Central memory CD8-positive, alpha-beta T cell (primary cell): Measurements from ENCODE around the gene CADM1.

Experiments
- ATAC-seq: fragments of 150-1000 bp; cut with Tn5 transposase; replicated peaks from 2 replicates; pipeline ENCODE4 v1.10.0; 2022; ENCODE audit warnings: mild to moderate bottlenecking, moderate FRiP score, moderate number of reproducible peaks; ENCODE audit not compliant: poor library complexity, severe bottlenecking; ENCODE audit errors: extremely low read depth
- DNase-seq, 2 donors: peaks; one replicate each; pipeline ENCODE4 v3.0.0; 2021; ENCODE audit warnings: low spot score in 2 of 2
- H3K27ac Mint-ChIP-seq: one replicate; pipeline ENCODE4 v1.8.0; 2022; ENCODE audit warnings: low read depth, mild to moderate bottlenecking, moderate library complexity, mixed read lengths
- H3K27me3 Mint-ChIP-seq: one replicate; pipeline ENCODE4 v1.8.0; 2022; ENCODE audit warnings: mixed read lengths
- H3K36me3 Mint-ChIP-seq: one replicate; pipeline ENCODE4 v1.8.0; 2022; ENCODE audit warnings: mild to moderate bottlenecking, moderate library complexity, mixed read lengths; ENCODE audit not compliant: insufficient read depth
- H3K4me1 Mint-ChIP-seq: one replicate; pipeline ENCODE4 v1.8.0; 2022; ENCODE audit warnings: mixed read lengths
- H3K4me3 Mint-ChIP-seq: one replicate; pipeline ENCODE4 v1.8.0; 2022; ENCODE audit warnings: mild to moderate bottlenecking, moderate library complexity, mixed read lengths
- H3K9me3 Mint-ChIP-seq: one replicate; pipeline ENCODE4 v1.8.0; 2022; ENCODE audit warnings: mixed read lengths

CADM1 gene

GRCh38 chr11:115159207-115159606 is 345.0 kb downstream of the CADM1 start:
- H3K27ac Mint-ChIP-seq: no peak overlapping the region
- no peak for DNase-seq
- no peaks in the 10 kb centered on the region for H3K4me1 Mint-ChIP-seq
- no peak for ATAC-seq
- no peak overlapping the region for H3K4me3 Mint-ChIP-seq
- H3K36me3 Mint-ChIP-seq: no peaks in the 10 kb centered on the region
- H3K9me3 Mint-ChIP-seq: no peaks in the 10 kb centered on the region
- H3K27me3 Mint-ChIP-seq: peaks cover 21% of the 10 kb centered on the region

GRCh38 chr11:115158053-115158452 is 346.2 kb downstream of the CADM1 start:
- no peak for DNase-seq
- no peak for ATAC-seq
- Mint-ChIP-seq H3K4me1 (no peaks in the 10 kb centered on the region), H3K27ac (no peak overlapping the region), H3K4me3 (no peak overlapping the region), H3K9me3 (no peaks in the 10 kb centered on the region), H3K36me3 (no peaks in the 10 kb centered on the region), H3K27me3 (peaks cover 10% of the 10 kb centered on the region)

DNA sequence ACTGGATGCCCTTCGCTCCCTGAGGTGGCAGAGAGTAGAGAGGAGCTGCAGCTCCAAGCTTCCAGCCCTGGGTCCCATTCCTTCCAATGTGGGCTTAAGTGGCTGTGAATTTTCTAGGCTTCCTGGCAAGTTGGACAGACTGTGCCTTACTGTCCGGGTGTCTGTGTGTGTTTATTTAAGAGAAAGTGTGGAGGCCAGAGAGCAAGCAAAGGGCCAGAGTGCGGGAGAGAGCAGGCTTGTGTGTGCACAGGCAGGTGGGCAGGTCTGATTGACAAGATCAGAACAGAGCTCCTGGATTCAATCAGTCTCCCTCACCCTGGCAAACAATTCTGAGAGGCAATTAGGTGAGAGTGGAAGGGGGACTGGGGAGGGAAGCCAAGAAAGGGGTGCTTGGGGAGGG is 347.0 kb downstream of the CADM1 start:
- H3K4me3 Mint-ChIP-seq: no peak overlapping the region
- H3K27me3 Mint-ChIP-seq: peaks cover 2% of the 10 kb centered on the region
- no peak overlapping the region for H3K27ac Mint-ChIP-seq
- DNase-seq (no peak), ATAC-seq (no peak)
- H3K4me1 Mint-ChIP-seq: no peaks in the 10 kb centered on the region
- H3K36me3 Mint-ChIP-seq: no peaks in the 10 kb centered on the region
- no peaks in the 10 kb centered on the region for H3K9me3 Mint-ChIP-seq

- Mint-ChIP-seq H3K4me3 (no peak overlapping the region), H3K4me1 (no peaks in the 10 kb centered on the region), H3K36me3 (no peaks in the 10 kb centered on the region), H3K27me3 (no peaks in the 10 kb centered on the region), H3K27ac (no peak overlapping the region), H3K9me3 (no peaks in the 10 kb centered on the region)
- ATAC-seq (no peak), DNase-seq (no peak)
These were observed 348.2 kb downstream of the CADM1 start for GRCh38 chr11:115155978-115156377.

DNA sequence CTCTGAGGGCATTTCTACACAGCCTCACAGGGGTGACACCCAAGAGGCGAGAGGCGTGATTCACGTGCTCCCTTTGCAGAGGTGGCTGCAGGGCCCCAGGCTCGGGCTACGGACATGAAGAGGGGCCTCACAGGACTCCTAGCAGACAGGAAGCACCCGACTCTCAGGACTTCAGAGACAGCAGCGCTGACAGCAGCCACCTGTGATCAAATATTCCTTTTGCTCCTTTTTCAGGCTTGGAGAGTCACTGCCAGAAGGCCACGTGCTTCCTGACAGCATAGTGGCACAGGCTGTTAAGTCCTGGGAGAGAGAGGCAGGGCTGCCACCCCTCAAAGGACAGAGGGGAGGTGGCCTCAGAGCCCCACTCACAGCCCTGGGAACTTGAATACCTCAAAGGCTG is 348.9 kb downstream of the CADM1 start:
- no peak overlapping the region for H3K27ac Mint-ChIP-seq

GRCh38 chr11:115154355-115154736 is 349.9 kb downstream of the CADM1 start:
- H3K27ac Mint-ChIP-seq: no peak overlapping the region
- DNase-seq (no peak), ATAC-seq (no peak)
- H3K27me3 Mint-ChIP-seq: no peaks in the 10 kb centered on the region
- H3K36me3 Mint-ChIP-seq: no peaks in the 10 kb centered on the region
- no peak overlapping the region for H3K4me3 Mint-ChIP-seq
- no peaks in the 10 kb centered on the region for H3K9me3 Mint-ChIP-seq
- H3K4me1 Mint-ChIP-seq: no peaks in the 10 kb centered on the region

More for the DNA sequence above, 348.9 kb downstream of the CADM1 start:
- H3K36me3 Mint-ChIP-seq: no peaks in the 10 kb centered on the region
- DNase-seq (no peak), ATAC-seq (no peak)
- H3K4me3 Mint-ChIP-seq: no peak overlapping the region
- H3K9me3 Mint-ChIP-seq: no peaks in the 10 kb centered on the region
- no peaks in the 10 kb centered on the region for H3K4me1 Mint-ChIP-seq
- no peaks in the 10 kb centered on the region for H3K27me3 Mint-ChIP-seq

DNA sequence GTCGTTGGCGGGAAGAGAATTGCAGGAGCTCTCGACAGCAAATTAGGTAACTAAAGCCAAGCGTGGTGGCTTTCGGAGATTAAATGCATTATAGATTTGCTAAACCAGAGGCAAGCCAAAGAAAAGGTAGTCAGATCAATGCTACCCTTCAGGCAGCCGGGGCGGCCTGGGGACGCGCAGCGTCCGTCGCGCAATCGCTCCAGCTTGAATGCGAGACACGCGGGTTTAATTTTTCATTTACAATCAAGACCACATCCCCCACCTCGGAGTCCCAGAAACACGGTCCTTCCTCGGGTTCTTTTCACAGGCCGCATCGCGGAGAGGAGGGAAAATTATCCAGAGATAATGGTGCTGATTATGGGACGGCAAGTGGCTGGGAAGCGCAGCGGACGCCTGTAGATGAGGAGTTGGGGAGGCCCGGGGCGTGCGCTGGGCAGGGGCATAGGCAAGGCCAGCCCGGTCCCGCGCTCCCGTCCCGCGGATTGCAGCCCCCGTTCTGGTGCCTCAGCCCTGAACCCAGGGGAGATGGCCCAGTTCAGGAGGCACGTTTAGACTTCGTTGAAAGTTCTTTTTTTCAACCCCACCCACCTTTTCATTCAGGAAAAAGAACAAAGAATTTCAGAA is 350.4 kb downstream of the CADM1 start:
- H3K36me3 Mint-ChIP-seq: no peaks in the 10 kb centered on the region
- H3K4me3 Mint-ChIP-seq: no peak overlapping the region
- no peak overlapping the region for H3K27ac Mint-ChIP-seq
- H3K4me1 Mint-ChIP-seq: no peaks in the 10 kb centered on the region
- ATAC-seq (no peak), DNase-seq (no peak)
- no peaks in the 10 kb centered on the region for H3K9me3 Mint-ChIP-seq
- no peaks in the 10 kb centered on the region for H3K27me3 Mint-ChIP-seq

DNA sequence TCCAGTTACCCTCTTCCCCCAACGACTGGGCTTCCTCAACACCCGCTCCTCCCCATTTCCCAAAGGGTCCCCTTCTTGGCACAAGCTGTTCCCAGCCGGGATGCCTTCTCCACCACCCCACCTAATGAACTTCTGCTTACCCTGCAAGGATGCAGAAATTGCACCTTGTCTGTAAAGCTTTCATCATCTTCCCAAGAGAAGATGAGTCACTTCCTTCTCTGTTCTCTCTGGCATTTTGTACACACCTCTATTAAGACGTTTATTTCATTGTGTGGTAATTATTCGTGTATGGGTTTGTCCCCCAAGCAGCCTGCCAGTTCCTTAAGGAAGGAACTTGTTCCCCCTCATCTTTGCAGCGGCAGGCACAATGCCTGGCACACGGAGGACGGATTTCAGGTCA is 351.1 kb downstream of the CADM1 start:
- Mint-ChIP-seq H3K9me3 (no peaks in the 10 kb centered on the region), H3K27ac (no peak overlapping the region), H3K27me3 (no peaks in the 10 kb centered on the region), H3K4me3 (no peak overlapping the region), H3K36me3 (no peaks in the 10 kb centered on the region), H3K4me1 (no peaks in the 10 kb centered on the region)
- DNase-seq: no peak
- ATAC-seq: no peak

GRCh38 chr11:115151010-115151409 is 353.2 kb downstream of the CADM1 start:
- no peak for DNase-seq
- H3K27ac Mint-ChIP-seq: no peak overlapping the region
- H3K4me3 Mint-ChIP-seq: no peak overlapping the region
- no peaks in the 10 kb centered on the region for H3K36me3 Mint-ChIP-seq
- peaks cover 10% of the 10 kb centered on the region for H3K4me1 Mint-ChIP-seq
- no peaks in the 10 kb centered on the region for H3K27me3 Mint-ChIP-seq
- no peak for ATAC-seq
- no peaks in the 10 kb centered on the region for H3K9me3 Mint-ChIP-seq

GRCh38 chr11:115148691-115149090 is 355.5 kb downstream of the CADM1 start:
- DNase-seq: no peak
- ATAC-seq: peak; percentile 35
- peak overlapping the region; percentile 6 for H3K27ac Mint-ChIP-seq
- no peak overlapping the region for H3K4me3 Mint-ChIP-seq
- H3K27me3 Mint-ChIP-seq: no peaks in the 10 kb centered on the region
- no peaks in the 10 kb centered on the region for H3K36me3 Mint-ChIP-seq
- no peaks in the 10 kb centered on the region for H3K9me3 Mint-ChIP-seq
- peaks cover 10% of the 10 kb centered on the region for H3K4me1 Mint-ChIP-seq

- H3K4me1 Mint-ChIP-seq: peaks cover 10% of the 10 kb centered on the region
- no peak for ATAC-seq
- H3K36me3 Mint-ChIP-seq: no peaks in the 10 kb centered on the region
- H3K4me3 Mint-ChIP-seq: no peak overlapping the region
- H3K9me3 Mint-ChIP-seq: no peaks in the 10 kb centered on the region
- peak overlapping the region; percentile 6 for H3K27ac Mint-ChIP-seq
- H3K27me3 Mint-ChIP-seq: no peaks in the 10 kb centered on the region
- no peak for DNase-seq
These were observed 356.1 kb downstream of the CADM1 start for GRCh38 chr11:115148101-115148500.

GRCh38 chr11:115147243-115147807 is 356.9 kb downstream of the CADM1 start:
- no peak overlapping the region for H3K4me3 Mint-ChIP-seq
- no peaks in the 10 kb centered on the region for H3K9me3 Mint-ChIP-seq
- ATAC-seq (no peak), DNase-seq (no peak)
- no peaks in the 10 kb centered on the region for H3K36me3 Mint-ChIP-seq
- peak overlapping the region; percentile 1 for H3K27ac Mint-ChIP-seq
- H3K4me1 Mint-ChIP-seq: peaks cover 10% of the 10 kb centered on the region
- H3K27me3 Mint-ChIP-seq: no peaks in the 10 kb centered on the region

DNA sequence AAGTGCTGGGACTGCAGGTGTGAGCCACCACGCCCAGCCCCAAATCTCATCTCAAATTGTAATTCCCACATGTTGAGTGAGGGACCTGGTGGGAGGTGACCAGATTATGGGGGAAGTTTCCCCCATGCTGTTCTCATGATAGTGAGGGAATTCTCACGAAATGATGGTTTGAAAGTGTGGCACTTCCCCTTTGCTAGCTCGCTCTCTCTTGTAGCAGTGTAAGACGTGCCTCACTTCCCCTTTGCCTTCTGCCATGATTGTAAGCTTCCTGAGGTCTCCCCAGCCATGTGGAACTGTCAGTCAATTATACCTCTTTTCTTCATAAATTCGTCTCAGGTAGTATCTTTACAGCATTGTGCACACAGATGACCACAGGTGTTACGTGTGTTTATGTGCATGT is 357.8 kb downstream of the CADM1 start:
- Mint-ChIP-seq H3K4me3 (no peak overlapping the region), H3K36me3 (no peaks in the 10 kb centered on the region), H3K27ac (no peak overlapping the region), H3K9me3 (no peaks in the 10 kb centered on the region), H3K27me3 (peaks cover under 1% of the 10 kb centered on the region), H3K4me1 (peaks cover 10% of the 10 kb centered on the region)
- DNase-seq (no peak), ATAC-seq (no peak)
